HEK293 (cell line): ENCODE measurements around the gene ALS2CL.

Source experiments
- CTCF ChIA-PET: fragments of 350-600 bp; formaldehyde crosslinking; extraction: SDS; loops from one replicate; lab custom pipeline; 2021; ENCODE audit warnings: antibody characterized with exemption; lab: Yijun Ruan, JAX
- POLR2A ChIA-PET: fragments of 300-600 bp; formaldehyde crosslinking; extraction: SDS; loops from one replicate; lab custom pipeline; 2020; ENCODE audit warnings: antibody characterized with exemption, inconsistent platforms; lab: Yijun Ruan, JAX
- H3K27ac ChIP-seq: fragments of 200-500 bp; sonication (Bioruptor generic); 2 replicates; pipeline ENCODE4 v1.5.1; 2014; ENCODE audit warnings: low read depth, low read length, control low read depth, inconsistent platforms; ENCODE audit errors: extremely low read depth
- H3K36me3 ChIP-seq, 2 experiments: fragments of 200-500 bp in 1 of 2; sonication (Bioruptor generic) in 1 of 2; 1 replicate in 1 of 2; 2 replicates in 1 of 2; pipeline ENCODE4 v1.5.1; 2014 to 2017; ENCODE audit warnings: inconsistent platforms in 2 of 2, low read length in 2 of 2; ENCODE audit not compliant: control insufficient read depth in 2 of 2, insufficient read depth in 1 of 2
- H3K4me1 ChIP-seq: fragments of 200-500 bp; sonication (Bioruptor generic); 2 replicates; pipeline ENCODE4 v1.5.1; 2014; ENCODE audit warnings: mild to moderate bottlenecking, low read length, inconsistent platforms; ENCODE audit not compliant: control insufficient read depth, insufficient read depth
- H3K4me3 ChIP-seq: 2 replicates; pipeline ENCODE4 v1.5.1; 2011; ENCODE audit warnings: low read depth, mild to moderate bottlenecking, control low read depth, low read length, moderate library complexity
- H3K9me3 ChIP-seq: fragments of 200-500 bp; sonication (Bioruptor generic); 2 replicates; pipeline ENCODE4 v1.5.1; 2014; ENCODE audit warnings: low read depth, low read length, inconsistent platforms; ENCODE audit not compliant: control insufficient read depth, insufficient read depth
- BCL11B ChIP-seq: fragments of 450-650 bp; formaldehyde crosslinking; IDR thresholded peaks from 2 replicates; pipeline ENCODE4 v1.5.1; 2016; ENCODE audit warnings: low read depth, missing biosample characterization, missing genetic modification characterization
- ZBTB1 ChIP-seq: fragments of 450-650 bp; formaldehyde crosslinking; IDR thresholded peaks from 2 replicates; pipeline ENCODE4 v1.5.1; 2016; ENCODE audit warnings: missing biosample characterization, missing genetic modification characterization
- ZBTB17 ChIP-seq: fragments of 450-650 bp; formaldehyde crosslinking; IDR thresholded peaks from 2 replicates; pipeline ENCODE4 v1.5.1; 2016; ENCODE audit warnings: missing biosample characterization, missing genetic modification characterization
- ZFP3 ChIP-seq: fragments of 450-650 bp; formaldehyde crosslinking; IDR thresholded peaks from 2 replicates; pipeline ENCODE4 v1.5.1; 2016; ENCODE audit warnings: low read depth, missing biosample characterization, missing genetic modification characterization
- ZNF121 ChIP-seq: fragments of 450-650 bp; formaldehyde crosslinking; IDR thresholded peaks from 2 replicates; pipeline ENCODE4 v1.5.1; 2016; ENCODE audit warnings: missing biosample characterization, missing genetic modification characterization
- ZNF223 ChIP-seq: fragments of 450-650 bp; formaldehyde crosslinking; IDR thresholded peaks from 2 replicates; pipeline ENCODE4 v1.5.1; 2016; ENCODE audit warnings: missing biosample characterization, missing genetic modification characterization
- ZNF248 ChIP-seq: fragments of 450-650 bp; formaldehyde crosslinking; IDR thresholded peaks from 2 replicates; pipeline ENCODE4 v1.5.1; 2017; ENCODE audit warnings: missing biosample characterization, missing genetic modification characterization
- ZNF558 ChIP-seq: fragments of 450-650 bp; formaldehyde crosslinking; IDR thresholded peaks from 2 replicates; pipeline ENCODE4 v1.5.1; 2016; ENCODE audit warnings: missing biosample characterization, missing genetic modification characterization
- ZSCAN30 ChIP-seq: fragments of 450-650 bp; IDR thresholded peaks from 2 replicates; pipeline ENCODE4 v1.5.1; 2018; ENCODE audit warnings: missing biosample characterization, mild to moderate bottlenecking, missing genetic modification characterization, moderate library complexity
- TF ChIP-seq, protein P1 (sequence below): fragments of 450-650 bp; formaldehyde crosslinking; IDR thresholded peaks from 2 replicates; pipeline ENCODE4 v1.5.1; 2016; ENCODE audit warnings: missing biosample characterization, missing genetic modification characterization
- TF ChIP-seq, protein P2 (sequence below): fragments of 450-650 bp; formaldehyde crosslinking; IDR thresholded peaks from 2 replicates; pipeline ENCODE4 v1.5.1; 2017; ENCODE audit warnings: missing biosample characterization, missing genetic modification characterization
- TF ChIP-seq, protein P3 (sequence below): fragments of 450-650 bp; formaldehyde crosslinking; IDR thresholded peaks from 2 replicates; pipeline ENCODE4 v1.5.1; 2016; ENCODE audit warnings: missing biosample characterization, missing genetic modification characterization
- TF ChIP-seq, protein P4 (sequence below): fragments of 450-650 bp; formaldehyde crosslinking; IDR thresholded peaks from 2 replicates; pipeline ENCODE4 v1.5.1; 2016; ENCODE audit warnings: missing biosample characterization, missing genetic modification characterization
- TF ChIP-seq, protein P5 (sequence below): fragments of 450-650 bp; formaldehyde crosslinking; IDR thresholded peaks from 2 replicates; pipeline ENCODE4 v1.5.1; 2016; ENCODE audit warnings: missing biosample characterization, missing genetic modification characterization
- TF ChIP-seq, protein P6 (sequence below): fragments of 450-650 bp; formaldehyde crosslinking; IDR thresholded peaks from 2 replicates; pipeline ENCODE4 v1.5.1; 2016; ENCODE audit warnings: missing biosample characterization, missing genetic modification characterization
- TF ChIP-seq, protein P7 (sequence below): fragments of 450-650 bp; formaldehyde crosslinking; IDR thresholded peaks from 2 replicates; pipeline ENCODE4 v1.5.1; 2016; ENCODE audit warnings: missing biosample characterization, missing genetic modification characterization

ALS2CL gene

DNA sequence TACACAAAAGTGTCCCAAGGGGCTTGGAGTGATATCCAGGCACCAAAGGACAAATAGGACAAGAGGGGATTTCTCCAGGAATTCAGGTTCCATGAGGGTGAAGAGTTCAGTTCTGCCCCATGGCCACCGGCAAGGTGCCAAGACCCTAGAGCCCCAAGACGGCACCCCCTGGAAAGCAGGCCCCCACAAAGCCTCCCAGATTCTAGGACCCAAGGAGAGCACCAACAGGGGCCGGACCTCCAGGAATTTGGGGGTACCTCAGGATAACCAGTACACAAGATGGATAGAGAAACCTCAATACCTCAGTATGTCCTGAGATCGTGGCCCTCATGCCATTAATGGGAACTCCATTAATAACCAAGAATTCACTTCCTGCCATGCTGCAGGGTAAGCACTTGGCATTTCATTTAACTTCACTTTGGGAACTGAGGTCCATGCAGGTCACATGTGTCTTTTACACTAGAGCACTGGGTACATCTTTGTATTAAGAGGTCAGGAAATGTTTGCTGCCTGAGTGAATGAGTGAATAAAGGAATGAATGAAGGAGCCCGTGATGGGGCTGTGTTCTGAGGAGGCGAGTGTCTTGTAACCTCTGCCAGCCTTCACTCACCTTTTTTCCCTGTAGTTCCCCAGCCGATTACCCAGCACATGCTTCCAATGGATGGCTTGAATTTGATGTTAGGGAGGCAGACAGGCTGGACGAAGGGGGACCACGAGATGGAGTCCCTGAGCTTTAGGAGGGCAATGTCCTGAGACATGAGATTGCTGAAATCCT is 39.7 kb upstream of the ALS2CL start:
- no peak overlapping the region for H3K27ac ChIP-seq
- CTCF ChIA-PET: interaction anchor here (0.9 kb wide), 1 partner anchor 36 kb away, joined by 3 read pairs; no protein-coding TSS in a partner anchor
- no peak overlapping the region for H3K4me3 ChIP-seq
- POLR2A ChIA-PET: no interaction called here
- H3K9me3 ChIP-seq: no peaks in the 10 kb centered on the region
- TF ChIP-seq, protein P1, sequence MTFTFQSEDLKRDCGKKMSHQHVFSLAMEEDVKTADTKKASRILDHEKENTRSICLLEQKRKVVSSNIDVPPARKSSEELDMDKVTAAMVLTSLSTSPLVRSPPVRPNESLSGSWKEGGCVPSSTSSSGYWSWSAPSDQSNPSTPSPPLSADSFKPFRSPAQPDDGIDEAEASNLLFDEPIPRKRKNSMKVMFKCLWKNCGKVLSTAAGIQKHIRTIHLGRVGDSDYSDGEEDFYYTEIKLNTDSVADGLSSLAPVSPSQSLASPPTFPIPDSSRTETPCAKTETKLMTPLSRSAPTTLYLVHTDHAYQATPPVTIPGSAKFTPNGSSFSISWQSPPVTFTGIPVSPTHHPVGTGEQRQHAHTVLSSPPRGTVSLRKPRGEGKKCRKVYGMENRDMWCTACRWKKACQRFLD (tag by site-specific recombination): no peak
- TF ChIP-seq, protein P2, sequence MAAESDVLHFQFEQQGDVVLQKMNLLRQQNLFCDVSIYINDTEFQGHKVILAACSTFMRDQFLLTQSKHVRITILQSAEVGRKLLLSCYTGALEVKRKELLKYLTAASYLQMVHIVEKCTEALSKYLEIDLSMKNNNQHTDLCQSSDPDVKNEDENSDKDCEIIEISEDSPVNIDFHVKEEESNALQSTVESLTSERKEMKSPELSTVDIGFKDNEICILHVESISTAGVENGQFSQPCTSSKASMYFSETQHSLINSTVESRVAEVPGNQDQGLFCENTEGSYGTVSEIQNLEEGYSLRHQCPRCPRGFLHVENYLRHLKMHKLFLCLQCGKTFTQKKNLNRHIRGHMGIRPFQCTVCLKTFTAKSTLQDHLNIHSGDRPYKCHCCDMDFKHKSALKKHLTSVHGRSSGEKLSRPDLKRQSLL (tag by site-specific recombination): no peak
- TF ChIP-seq ZSCAN30 (tag by site-specific recombination) (no peak), ZNF223 (tag by site-specific recombination) (no peak), ZNF121 (tag by site-specific recombination) (no peak), ZFP3 (tag by site-specific recombination) (no peak), ZBTB17 (no peak), BCL11B (no peak), ZBTB1 (no peak), ZNF558 (no peak), ZNF248 (tag by site-specific recombination) (no peak)
- TF ChIP-seq, protein P3, sequence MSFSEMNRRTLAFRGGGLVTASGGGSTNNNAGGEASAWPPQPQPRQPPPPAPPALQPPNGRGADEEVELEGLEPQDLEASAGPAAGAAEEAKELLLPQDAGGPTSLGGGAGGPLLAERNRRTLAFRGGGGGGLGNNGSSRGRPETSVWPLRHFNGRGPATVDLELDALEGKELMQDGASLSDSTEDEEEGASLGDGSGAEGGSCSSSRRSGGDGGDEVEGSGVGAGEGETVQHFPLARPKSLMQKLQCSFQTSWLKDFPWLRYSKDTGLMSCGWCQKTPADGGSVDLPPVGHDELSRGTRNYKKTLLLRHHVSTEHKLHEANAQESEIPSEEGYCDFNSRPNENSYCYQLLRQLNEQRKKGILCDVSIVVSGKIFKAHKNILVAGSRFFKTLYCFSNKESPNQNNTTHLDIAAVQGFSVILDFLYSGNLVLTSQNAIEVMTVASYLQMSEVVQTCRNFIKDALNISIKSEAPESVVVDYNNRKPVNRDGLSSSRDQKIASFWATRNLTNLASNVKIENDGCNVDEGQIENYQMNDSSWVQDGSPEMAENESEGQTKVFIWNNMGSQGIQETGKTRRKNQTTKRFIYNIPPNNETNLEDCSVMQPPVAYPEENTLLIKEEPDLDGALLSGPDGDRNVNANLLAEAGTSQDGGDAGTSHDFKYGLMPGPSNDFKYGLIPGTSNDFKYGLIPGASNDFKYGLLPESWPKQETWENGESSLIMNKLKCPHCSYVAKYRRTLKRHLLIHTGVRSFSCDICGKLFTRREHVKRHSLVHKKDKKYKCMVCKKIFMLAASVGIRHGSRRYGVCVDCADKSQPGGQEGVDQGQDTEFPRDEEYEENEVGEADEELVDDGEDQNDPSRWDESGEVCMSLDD (tag by site-specific recombination): no peak
- TF ChIP-seq, protein P4, sequence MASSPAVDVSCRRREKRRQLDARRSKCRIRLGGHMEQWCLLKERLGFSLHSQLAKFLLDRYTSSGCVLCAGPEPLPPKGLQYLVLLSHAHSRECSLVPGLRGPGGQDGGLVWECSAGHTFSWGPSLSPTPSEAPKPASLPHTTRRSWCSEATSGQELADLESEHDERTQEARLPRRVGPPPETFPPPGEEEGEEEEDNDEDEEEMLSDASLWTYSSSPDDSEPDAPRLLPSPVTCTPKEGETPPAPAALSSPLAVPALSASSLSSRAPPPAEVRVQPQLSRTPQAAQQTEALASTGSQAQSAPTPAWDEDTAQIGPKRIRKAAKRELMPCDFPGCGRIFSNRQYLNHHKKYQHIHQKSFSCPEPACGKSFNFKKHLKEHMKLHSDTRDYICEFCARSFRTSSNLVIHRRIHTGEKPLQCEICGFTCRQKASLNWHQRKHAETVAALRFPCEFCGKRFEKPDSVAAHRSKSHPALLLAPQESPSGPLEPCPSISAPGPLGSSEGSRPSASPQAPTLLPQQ (tag by site-specific recombination): no peak
- TF ChIP-seq, protein P5, sequence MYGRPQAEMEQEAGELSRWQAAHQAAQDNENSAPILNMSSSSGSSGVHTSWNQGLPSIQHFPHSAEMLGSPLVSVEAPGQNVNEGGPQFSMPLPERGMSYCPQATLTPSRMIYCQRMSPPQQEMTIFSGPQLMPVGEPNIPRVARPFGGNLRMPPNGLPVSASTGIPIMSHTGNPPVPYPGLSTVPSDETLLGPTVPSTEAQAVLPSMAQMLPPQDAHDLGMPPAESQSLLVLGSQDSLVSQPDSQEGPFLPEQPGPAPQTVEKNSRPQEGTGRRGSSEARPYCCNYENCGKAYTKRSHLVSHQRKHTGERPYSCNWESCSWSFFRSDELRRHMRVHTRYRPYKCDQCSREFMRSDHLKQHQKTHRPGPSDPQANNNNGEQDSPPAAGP: no peak
- TF ChIP-seq, protein P6, sequence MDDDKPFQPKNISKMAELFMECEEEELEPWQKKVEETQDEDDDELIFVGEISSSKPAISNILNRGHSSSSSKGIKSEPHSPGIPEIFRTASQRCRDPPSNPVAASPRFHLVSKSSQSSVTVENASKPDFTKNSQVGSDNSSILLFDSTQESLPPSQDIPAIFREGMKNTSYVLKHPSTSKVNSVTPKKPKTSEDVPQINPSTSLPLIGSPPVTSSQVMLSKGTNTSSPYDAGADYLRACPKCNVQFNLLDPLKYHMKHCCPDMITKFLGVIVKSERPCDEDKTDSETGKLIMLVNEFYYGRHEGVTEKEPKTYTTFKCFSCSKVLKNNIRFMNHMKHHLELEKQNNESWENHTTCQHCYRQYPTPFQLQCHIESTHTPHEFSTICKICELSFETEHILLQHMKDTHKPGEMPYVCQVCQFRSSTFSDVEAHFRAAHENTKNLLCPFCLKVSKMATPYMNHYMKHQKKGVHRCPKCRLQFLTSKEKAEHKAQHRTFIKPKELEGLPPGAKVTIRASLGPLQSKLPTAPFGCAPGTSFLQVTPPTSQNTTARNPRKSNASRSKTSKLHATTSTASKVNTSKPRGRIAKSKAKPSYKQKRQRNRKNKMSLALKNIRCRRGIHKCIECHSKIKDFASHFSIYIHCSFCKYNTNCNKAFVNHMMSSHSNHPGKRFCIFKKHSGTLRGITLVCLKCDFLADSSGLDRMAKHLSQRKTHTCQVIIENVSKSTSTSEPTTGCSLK: no peak
- TF ChIP-seq, protein P7, sequence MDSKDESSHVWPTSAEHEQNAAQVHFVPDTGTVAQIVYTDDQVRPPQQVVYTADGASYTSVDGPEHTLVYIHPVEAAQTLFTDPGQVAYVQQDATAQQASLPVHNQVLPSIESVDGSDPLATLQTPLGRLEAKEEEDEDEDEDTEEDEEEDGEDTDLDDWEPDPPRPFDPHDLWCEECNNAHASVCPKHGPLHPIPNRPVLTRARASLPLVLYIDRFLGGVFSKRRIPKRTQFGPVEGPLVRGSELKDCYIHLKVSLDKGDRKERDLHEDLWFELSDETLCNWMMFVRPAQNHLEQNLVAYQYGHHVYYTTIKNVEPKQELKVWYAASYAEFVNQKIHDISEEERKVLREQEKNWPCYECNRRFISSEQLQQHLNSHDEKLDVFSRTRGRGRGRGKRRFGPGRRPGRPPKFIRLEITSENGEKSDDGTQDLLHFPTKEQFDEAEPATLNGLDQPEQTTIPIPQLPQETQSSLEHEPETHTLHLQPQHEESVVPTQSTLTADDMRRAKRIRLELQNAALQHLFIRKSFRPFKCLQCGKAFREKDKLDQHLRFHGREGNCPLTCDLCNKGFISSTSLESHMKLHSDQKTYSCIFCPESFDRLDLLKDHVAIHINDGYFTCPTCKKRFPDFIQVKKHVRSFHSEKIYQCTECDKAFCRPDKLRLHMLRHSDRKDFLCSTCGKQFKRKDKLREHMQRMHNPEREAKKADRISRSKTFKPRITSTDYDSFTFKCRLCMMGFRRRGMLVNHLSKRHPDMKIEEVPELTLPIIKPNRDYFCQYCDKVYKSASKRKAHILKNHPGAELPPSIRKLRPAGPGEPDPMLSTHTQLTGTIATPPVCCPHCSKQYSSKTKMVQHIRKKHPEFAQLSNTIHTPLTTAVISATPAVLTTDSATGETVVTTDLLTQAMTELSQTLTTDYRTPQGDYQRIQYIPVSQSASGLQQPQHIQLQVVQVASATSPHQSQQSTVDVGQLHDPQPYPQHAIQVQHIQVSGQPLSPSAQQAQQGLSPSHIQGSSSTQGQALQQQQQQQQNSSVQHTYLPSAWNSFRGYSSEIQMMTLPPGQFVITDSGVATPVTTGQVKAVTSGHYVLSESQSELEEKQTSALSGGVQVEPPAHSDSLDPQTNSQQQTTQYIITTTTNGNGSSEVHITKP (tag by site-specific recombination): no peak
- no peaks in the 10 kb centered on the region for H3K36me3 ChIP-seq
- no peaks in the 10 kb centered on the region for H3K4me1 ChIP-seq
